H1 (cell line): Measurements from ENCODE around the gene LRRC56. TPM values are rescaled to one million over a fixed set of nuclear protein-coding genes. Genes with fewer than 3 reads are reported as not detected.

ENCODE experiments used
- CTCF ChIA-PET: fragments of 300-600 bp; sonication (Branson Sonifier 250); formaldehyde crosslinking; loops from one replicate; lab custom pipeline; 2021; ENCODE audit not compliant: partially characterized antibody; lab: Charles Lee
- POLR2A ChIA-PET: fragments of 300-600 bp; sonication (Branson Sonifier 250); formaldehyde crosslinking; loops from one replicate; lab custom pipeline; 2021; ENCODE audit warnings: inconsistent platforms; ENCODE audit not compliant: partially characterized antibody; lab: Charles Lee
- DNase-seq, 2 experiments: peaks; one replicate each; pipeline versions ENCODE4 v3.0.0 to v3.0.0-alpha.2; 2010 to 2022; ENCODE audit warnings: low spot score in 2 of 2, low read depth in 1 of 2, mixed read lengths in 1 of 2
- FAIRE-seq: peaks from 2 replicates; lab custom pipeline; 2011; peaks lifted over from hg19 to GRCh38; lab: Jason Lieb, UNC
- H2AFZ ChIP-seq: 2 replicates; pipeline ENCODE4 v1.8.1; 2012; ENCODE audit warnings: low read length, inconsistent platforms
- H2AK5ac ChIP-seq: 2 replicates; pipeline ENCODE4 v1.6.1; 2013; ENCODE audit warnings: low read depth, low read length
- H2BK120ac ChIP-seq: replicated peaks from 2 replicates; pipeline ENCODE3; 2013; ENCODE audit warnings: low read depth, low read length, inconsistent platforms
- H2BK12ac ChIP-seq: 2 replicates; pipeline ENCODE4 v1.6.1; 2013; ENCODE audit warnings: low read depth, low read length
- H2BK15ac ChIP-seq: 2 replicates; pipeline ENCODE4 v1.6.1; 2013; ENCODE audit warnings: low read length
- H2BK20ac ChIP-seq: 2 replicates; pipeline ENCODE4 v1.6.1; 2013; ENCODE audit warnings: low read length
- H2BK5ac ChIP-seq: 2 replicates; pipeline ENCODE4 v1.6.1; 2013; ENCODE audit warnings: low read depth, low read length
- H3K14ac ChIP-seq: 2 replicates; pipeline ENCODE4 v1.6.1; 2013; ENCODE audit warnings: inconsistent platforms; ENCODE audit not compliant: insufficient read length
- H3K18ac ChIP-seq: 2 replicates; pipeline ENCODE4 v1.6.1; 2013; ENCODE audit warnings: low read length; ENCODE audit errors: extremely low read depth
- H3K23ac ChIP-seq: 2 replicates; pipeline ENCODE4 v1.6.1; 2013; ENCODE audit warnings: inconsistent platforms; ENCODE audit not compliant: insufficient read length
- H3K23me2 ChIP-seq: 2 replicates; pipeline ENCODE4 v1.6.1; 2013; ENCODE audit warnings: low read depth, low read length
- H3K27ac ChIP-seq: 2 replicates; pipeline ENCODE4 v1.6.1; 2011; ENCODE audit warnings: low read depth, low read length, inconsistent platforms
- H3K27me3 ChIP-seq, 4 experiments: replicated peaks in 1 of 4; 1 replicate in 1 of 4; 2 replicates in 3 of 4; pipeline versions ENCODE4 v1.6.1 to v1.8.1; 2011 to 2013; ENCODE audit warnings: low read length in 3 of 4, mild to moderate bottlenecking in 3 of 4, inconsistent platforms in 2 of 4, mixed read lengths in 2 of 4, moderate library complexity in 1 of 4; ENCODE audit not compliant: control insufficient read depth in 3 of 4, insufficient read depth in 3 of 4; ENCODE audit errors: extremely low read depth in 1 of 4
- H3K36me3 ChIP-seq, 4 experiments: 2 replicates each; pipeline versions ENCODE4 v1.6.1 to v1.8.1; 2011 to 2013; ENCODE audit warnings: mild to moderate bottlenecking in 4 of 4, low read length in 3 of 4, moderate library complexity in 2 of 4, control low read depth in 1 of 4, inconsistent platforms in 1 of 4; ENCODE audit not compliant: insufficient read depth in 4 of 4, control insufficient read depth in 2 of 4
- H3K4ac ChIP-seq: replicated peaks from 2 replicates; pipeline ENCODE3; 2013; ENCODE audit warnings: low read length, low read depth, mixed read lengths, inconsistent platforms; ENCODE audit not compliant: insufficient read length
- H3K4me1 ChIP-seq, 4 experiments: replicated peaks in 1 of 4; 1 replicate in 1 of 4; 2 replicates in 3 of 4; pipeline versions ENCODE4 v1.6.1 to v1.8.1; 2011 to 2013; ENCODE audit warnings: low read length in 3 of 4, inconsistent platforms in 2 of 4, mixed read lengths in 1 of 4; ENCODE audit not compliant: insufficient read depth in 4 of 4, control insufficient read depth in 3 of 4
- H3K4me2 ChIP-seq, 2 experiments: 2 replicates each; pipeline versions ENCODE4 v1.6.1 to v1.8.1; 2011 to 2013; ENCODE audit warnings: low read depth in 2 of 2, low read length in 2 of 2, control low read depth in 1 of 2, inconsistent platforms in 1 of 2, mild to moderate bottlenecking in 1 of 2; ENCODE audit not compliant: insufficient read depth in 1 of 2
- H3K4me3 ChIP-seq, 4 experiments: fragments of 200-600, 300-600 bp in 1 of 4; sonication (generic), shearing (Covaris generic), sonication (Bioruptor Twin) in 1 of 4; 2 replicates each; pipeline versions ENCODE4 v1.5.1 to v1.8.1; 2011 to 2016; ENCODE audit warnings: low read length in 4 of 4, low read depth in 3 of 4, control low read depth in 2 of 4, inconsistent platforms in 2 of 4, mild to moderate bottlenecking in 2 of 4, mixed read lengths in 1 of 4, moderate library complexity in 1 of 4; ENCODE audit not compliant: insufficient read depth in 2 of 4; ENCODE audit errors: extremely low read depth in 1 of 4
- H3K56ac ChIP-seq: replicated peaks from 2 replicates; pipeline ENCODE3; 2013; ENCODE audit warnings: low read depth, mild to moderate bottlenecking, mixed read lengths, low read length, inconsistent platforms; ENCODE audit not compliant: insufficient read length
- H3K79me1 ChIP-seq: 2 replicates; pipeline ENCODE4 v1.6.1; 2013; ENCODE audit warnings: low read depth, low read length, control low read depth
- H3K79me2 ChIP-seq, 2 experiments: 2 replicates each; pipeline versions ENCODE4 v1.6.1 to v1.8.1; 2012 to 2013; ENCODE audit warnings: low read length in 2 of 2, mild to moderate bottlenecking in 2 of 2, inconsistent platforms in 1 of 2; ENCODE audit not compliant: insufficient read depth in 2 of 2, control insufficient read depth in 1 of 2
- H3K9ac ChIP-seq, 4 experiments: replicated peaks in 1 of 4; 1 replicate in 1 of 4; 2 replicates in 3 of 4; pipeline versions ENCODE4 v1.6.1 to v1.8.1; 2011 to 2013; ENCODE audit warnings: low read depth in 3 of 4, low read length in 3 of 4, control low read depth in 2 of 4, mild to moderate bottlenecking in 2 of 4, moderate library complexity in 2 of 4, inconsistent platforms in 1 of 4; ENCODE audit errors: extremely low read depth in 1 of 4
- H3K9me3 ChIP-seq, 2 experiments: 2 replicates each; pipeline versions ENCODE4 v1.6.1 to v1.8.1; 2012 to 2013; ENCODE audit warnings: mild to moderate bottlenecking in 2 of 2, moderate library complexity in 2 of 2, control low read depth in 1 of 2, inconsistent platforms in 1 of 2, low read depth in 1 of 2, low read length in 1 of 2, mixed read lengths in 1 of 2; ENCODE audit not compliant: insufficient read depth in 2 of 2
- H4K20me1 ChIP-seq, 2 experiments: replicated peaks in 1 of 2; 2 replicates each; pipeline versions ENCODE3 to v1.8.1; 2011 to 2013; ENCODE audit warnings: inconsistent platforms in 2 of 2, low read length in 2 of 2, mild to moderate bottlenecking in 1 of 2; ENCODE audit not compliant: insufficient read depth in 2 of 2, control insufficient read depth in 1 of 2
- H4K5ac ChIP-seq: 2 replicates; pipeline ENCODE4 v1.6.1; 2013; ENCODE audit warnings: low read length, low read depth, mixed read lengths, inconsistent platforms; ENCODE audit not compliant: insufficient read length
- H4K8ac ChIP-seq: 2 replicates; pipeline ENCODE4 v1.8.0; 2013; ENCODE audit warnings: mild to moderate bottlenecking, moderate library complexity, low read length, inconsistent platforms; ENCODE audit not compliant: insufficient read depth; ENCODE audit errors: extremely low read depth
- H4K91ac ChIP-seq: replicated peaks from 2 replicates; pipeline ENCODE3; 2013; ENCODE audit warnings: low read length, mixed read lengths, inconsistent platforms; ENCODE audit not compliant: insufficient read length
- BCL11A ChIP-seq, 2 experiments: IDR thresholded peaks; one replicate each; pipeline ENCODE4 v1.6.1; 2011; ENCODE audit warnings: low read depth in 2 of 2, low read length in 2 of 2, mild to moderate bottlenecking in 2 of 2
- EZH2 ChIP-seq: fragments of 200-600 bp; sonication (generic); IDR thresholded peaks from 2 replicates; pipeline ENCODE4 v1.7.1; 2012; ENCODE audit warnings: low read depth, mild to moderate bottlenecking, moderate library complexity, low read length, inconsistent platforms; ENCODE audit not compliant: severe bottlenecking
- GTF2F1 ChIP-seq: IDR thresholded peaks from 2 replicates; pipeline ENCODE4 v1.6.1; 2012; ENCODE audit warnings: low read depth, low read length, improper control_type of control experiment, borderline replicate concordance
- JUN ChIP-seq: IDR thresholded peaks from 2 replicates; pipeline ENCODE4 v1.6.1; 2011; ENCODE audit warnings: low read depth, mild to moderate bottlenecking, improper control_type of control experiment, low read length
- KDM4A ChIP-seq: IDR thresholded peaks from one replicate; pipeline ENCODE4 v1.7.1; 2012; ENCODE audit warnings: low read depth, mild to moderate bottlenecking, moderate library complexity, low read length, inconsistent platforms; ENCODE audit not compliant: severe bottlenecking
- SIN3A ChIP-seq, 2 experiments: IDR thresholded peaks in 1 of 2; conservative IDR thresholded peaks in 1 of 2; 2 replicates each; pipeline ENCODE4 v1.6.1; 2011 to 2012; ENCODE audit warnings: low read length in 2 of 2, improper control_type of control experiment in 1 of 2, low read depth in 1 of 2, mild to moderate bottlenecking in 1 of 2
- SUZ12 ChIP-seq: fragments of 200-600 bp; sonication (generic); IDR thresholded peaks from 2 replicates; pipeline ENCODE4 v1.6.1; 2012; ENCODE audit warnings: mild to moderate bottlenecking, inconsistent platforms, low read length, moderate library complexity, mixed read lengths
- TAF1 ChIP-seq: IDR thresholded peaks from 2 replicates; pipeline ENCODE4 v1.6.1; 2011; ENCODE audit warnings: mild to moderate bottlenecking, low read depth, low read length
- USF2 ChIP-seq: IDR thresholded peaks from 2 replicates; pipeline ENCODE4 v1.6.1; 2011; ENCODE audit warnings: low read length, improper control_type of control experiment
- WGBS, 2 experiments: shearing (Covaris generic) in 1 of 2; methylation state at CpG; one replicate each; pipeline versions ENCODE4 v1.1.6 to v1.1.7; 2013 to 2015; ENCODE audit warnings: low lambda C conversion rate in 2 of 2, mixed read lengths in 2 of 2, inconsistent platforms in 1 of 2, low coverage in 1 of 2, missing lambda C conversion rate in 1 of 2; ENCODE audit not compliant: insufficient replicate concordance in 2 of 2, insufficient coverage in 1 of 2, insufficient read length in 1 of 2; ENCODE audit errors: extremely low coverage in 1 of 2, missing lambda C conversion rate in 1 of 2; 5-methylcytosine and 5-hydroxymethylcytosine counted together
- polyA plus RNA-seq, 7 experiments: library from polyadenylated mRNA; depleted of rRNA in 3 of 7; stranded (reverse) in 5 of 7; unstranded in 2 of 7; fragments of >200 nt in 5 of 7; fragments of 200-250 nt in 2 of 7; gene quantifications; 1 replicate in 5 of 7; 2 replicates in 1 of 7; 4 replicates in 1 of 7; pipeline versions ENCODE4 v1.2.1 to v1.2.3, GENCODE V29; 2011 to 2013; ENCODE audit warnings: missing spikeins in 2 of 7, mixed read lengths in 2 of 7
- total RNA-seq: library from RNA; stranded (reverse); fragmentation: NEBNext Ultra II Directional; extraction: Animal tissue kit (Norgen Biotek cat#: 25700); gene quantifications from 2 replicates; pipeline ENCODE4 v1.2.1, GENCODE V29; 2021

Gene LRRC56
- total and polyA plus RNA-seq, 2 of the 8 experiments (the other 6 are each of a cell fraction or from before 2014, with no cell fraction given) = 0.94 to 1.9 TPM

GRCh38 chr11:561148-562003, 24.0 kb downstream of the LRRC56 start:
- H3K79me1 ChIP-seq = peaks cover 8% of the 10 kb centered on the region
- POLR2A ChIA-PET = interaction anchor here (0.6 to 2.4 kb wide), 9 partner anchors 13 to 205 kb away, joined by 3 to 12 read pairs (median 3); no protein-coding TSS in a partner anchor
- H2AK5ac ChIP-seq = peak overlapping the region; percentile 24; the same call in 1 of the 2 replicates
- peaks cover 0 to 31% (median 16%) of the 10 kb centered on the region in 4 experiments; a peak in 6 of 7 replicates for H3K4me1 ChIP-seq
- H4K8ac ChIP-seq = no peak overlapping the region
- H3K9ac ChIP-seq = peak overlapping the region; percentile 45 to 68 (median 59); a peak in 6 of 7 replicates
- peak overlapping the region; percentile 48 for H4K5ac ChIP-seq
- H2BK12ac ChIP-seq = 0 out of 2 replicates have a peak overlapping the region, but pooled peaks have one; percentile 50
- H3K18ac ChIP-seq = no peak overlapping the region; the same call in 1 of the 2 replicates
- peaks cover 12% of the 10 kb centered on the region; the same call in 1 of the 2 replicates for H3K23me2 ChIP-seq
- no peak overlapping the region for H3K27ac ChIP-seq
- H2BK120ac ChIP-seq = no peak overlapping the region
- peak overlapping the region; percentile 74 to 78 for H3K4me2 ChIP-seq
- peaks cover 0 to 4% of the 10 kb centered on the region in 2 experiments; a peak in 1 of 4 replicates for H3K79me2 ChIP-seq
- H3K56ac ChIP-seq = no peak overlapping the region
- H2BK15ac ChIP-seq = no peak overlapping the region; the same call in 1 of the 2 replicates
- no peaks in the 10 kb centered on the region for H3K9me3 ChIP-seq
- no peak for FAIRE-seq
- H3K4me3 ChIP-seq = peak overlapping the region; percentile 63 to 95 (median 77)
- peak in 1 of 2 experiments; percentile 64 for DNase-seq
- no peak overlapping the region for H2BK20ac ChIP-seq
- H3K27me3 ChIP-seq = peaks cover 6 to 20% (median 17%) of the 10 kb centered on the region in 4 experiments
- whole genome bisulfite sequencing, 2 experiments = 8% methylated on average over 44 of the region's 67 CpGs; no CpG with 5 or more reads in 1 of the 2 experiments
- no peak overlapping the region for H3K14ac ChIP-seq
- H2BK5ac ChIP-seq = no peak overlapping the region
- H4K20me1 ChIP-seq = peaks cover 9 to 22% of the 10 kb centered on the region in 2 experiments
- H3K23ac ChIP-seq = no peak overlapping the region
- H3K4ac ChIP-seq = peak overlapping the region; percentile 72
- H4K91ac ChIP-seq = no peak overlapping the region
- CTCF ChIA-PET = interaction anchor here (1.4 kb wide), 1 partner anchor 10 kb away, joined by 4 read pairs; no protein-coding TSS in a partner anchor
- no peak overlapping the region for H2AFZ ChIP-seq
- peaks cover 0 to 8% (median 4%) of the 10 kb centered on the region in 4 experiments; a peak in 5 of 8 replicates for H3K36me3 ChIP-seq
- peak in 1 of 2 experiments; percentile 51; a peak in 1 of 4 replicates for TF ChIP-seq SIN3A (conservative IDR thresholded peaks at IDR 0.05 in 1 of 2, IDR thresholded peaks at IDR 0.05 in 1 of 2; ENCODE audit: low read depth in 1 of 2, low read length in 2 of 2)
- no peak for TF ChIP-seq SUZ12
- no peak for TF ChIP-seq BCL11A (IDR thresholded peaks at IDR 0.05; ENCODE audit: low read depth in 2 of 2, low read length in 2 of 2)
- TF ChIP-seq EZH2 = no peak
- TF ChIP-seq TAF1 = no peak
- peak; percentile 74 for TF ChIP-seq KDM4A
- no peak for TF ChIP-seq GTF2F1
- TF ChIP-seq JUN = no peak
- TF ChIP-seq USF2 = no peak
